GM23248 (cell line): ENCODE measurements around the gene TIGIT. TPM values are rescaled to one million over a fixed set of nuclear protein-coding genes. Genes with fewer than 3 reads are reported as not detected.
A peak's percentile ranks its signal among the peaks of the same experiment; 100 is the strongest.

Source experiments
- DNase-seq: peaks from one replicate; pipeline ENCODE4 v3.0.0-alpha.2; 2015
- H2AFZ ChIP-seq: fragments of 200-600 bp; sonication (generic); 2 replicates; pipeline ENCODE4 v1.6.1; 2016; ENCODE audit warnings: antibody characterized with exemption
- H3F3A ChIP-seq: fragments of 200-600 bp; sonication (generic); 2 replicates; pipeline ENCODE4 v1.6.1; 2016; ENCODE audit warnings: mild to moderate bottlenecking, antibody characterized with exemption, mixed run types; ENCODE audit not compliant: insufficient read depth
- H3K27ac ChIP-seq: fragments of 200-600 bp; sonication (generic); 2 replicates; pipeline ENCODE4 v1.5.1; 2016; ENCODE audit warnings: mild to moderate bottlenecking
- H3K27me3 ChIP-seq: fragments of 200-600 bp; sonication (generic); replicated peaks from 2 replicates; pipeline ENCODE4 v1.6.1; 2016; ENCODE audit warnings: mild to moderate bottlenecking; ENCODE audit not compliant: insufficient read depth
- H3K36me3 ChIP-seq: fragments of 200-600 bp; sonication (generic); 2 replicates; pipeline ENCODE4 v1.6.1; 2016; ENCODE audit warnings: low read depth, mild to moderate bottlenecking
- H3K4me1 ChIP-seq: fragments of 200-600 bp; sonication (generic); 2 replicates; pipeline ENCODE4 v1.6.1; 2016; ENCODE audit warnings: mild to moderate bottlenecking; ENCODE audit not compliant: insufficient read depth
- H3K4me2 ChIP-seq: fragments of 200-600 bp; sonication (generic); one replicate; pipeline ENCODE4 v1.6.1; 2016; ENCODE audit warnings: mild to moderate bottlenecking; ENCODE audit not compliant: unreplicated experiment
- H3K4me3 ChIP-seq: fragments of 200-600 bp; sonication (generic); 2 replicates; pipeline ENCODE4 v1.5.1; 2016; ENCODE audit warnings: mild to moderate bottlenecking
- H3K79me2 ChIP-seq: fragments of 200-600 bp; sonication (generic); 2 replicates; pipeline ENCODE4 v1.6.1; 2016; ENCODE audit warnings: mild to moderate bottlenecking; ENCODE audit not compliant: insufficient read depth
- H3K9ac ChIP-seq: fragments of 200-600 bp; sonication (generic); 2 replicates; pipeline ENCODE4 v1.6.1; 2016; ENCODE audit warnings: mild to moderate bottlenecking
- H3K9me2 ChIP-seq: fragments of 200-600 bp; sonication (generic); 2 replicates; pipeline ENCODE4 v1.6.1; 2016; ENCODE audit warnings: mixed run types, mild to moderate bottlenecking, moderate library complexity; ENCODE audit not compliant: insufficient read depth
- H3K9me3 ChIP-seq: fragments of 200-600 bp; sonication (generic); one replicate; pipeline ENCODE4 v1.6.1; 2017; ENCODE audit warnings: low read depth
- H4K20me1 ChIP-seq: fragments of 200-600 bp; sonication (generic); 2 replicates; pipeline ENCODE4 v1.6.0; 2016; ENCODE audit not compliant: insufficient read depth
- EZH2 ChIP-seq: fragments of 200-600 bp; sonication (generic); IDR thresholded peaks from 2 replicates; pipeline ENCODE4 v1.6.1; 2018; ENCODE audit warnings: antibody characterized with exemption, mild to moderate bottlenecking; ENCODE audit not compliant: insufficient read depth, poor library complexity, severe bottlenecking
- EZH2phosphoT487 ChIP-seq: fragments of 200-600 bp; sonication (generic); IDR thresholded peaks from 2 replicates; pipeline ENCODE4 v1.6.1; 2018; ENCODE audit warnings: antibody characterized with exemption, moderate library complexity, mild to moderate bottlenecking, low read depth; ENCODE audit not compliant: insufficient read depth
- WGBS, 2 experiments: methylation state at CpG; one replicate each; pipeline ENCODE4 v1.1.6; 2015 to 2017; ENCODE audit warnings: low lambda C conversion rate in 2 of 2, low coverage in 1 of 2; ENCODE audit errors: missing lambda C conversion rate in 2 of 2; 5-methylcytosine and 5-hydroxymethylcytosine counted together
- in situ Hi-C: fragments of 300-500 bp; cut with MboI; formaldehyde crosslinking; loops from 2 replicates; pipeline ENCODE4 v1.15.0; 2020
- polyA plus RNA-seq: library from polyadenylated mRNA; unstranded; fragments of >200 nt; fragmentation: Nextera tagmentation; extraction: Ambion mirVana; gene quantifications from 2 replicates; pipeline ENCODE4 v1.2.1, GENCODE V29; 2016
- total RNA-seq: library from RNA; depleted of rRNA; stranded (reverse); fragments of >200 nt; shearing (Covaris generic); gene quantifications from 2 replicates; pipeline ENCODE4 v1.2.3, GENCODE V29; 2014

The TIGIT gene
- total and polyA plus RNA-seq, 2 experiments from 2014 or later = not detected

DNA sequence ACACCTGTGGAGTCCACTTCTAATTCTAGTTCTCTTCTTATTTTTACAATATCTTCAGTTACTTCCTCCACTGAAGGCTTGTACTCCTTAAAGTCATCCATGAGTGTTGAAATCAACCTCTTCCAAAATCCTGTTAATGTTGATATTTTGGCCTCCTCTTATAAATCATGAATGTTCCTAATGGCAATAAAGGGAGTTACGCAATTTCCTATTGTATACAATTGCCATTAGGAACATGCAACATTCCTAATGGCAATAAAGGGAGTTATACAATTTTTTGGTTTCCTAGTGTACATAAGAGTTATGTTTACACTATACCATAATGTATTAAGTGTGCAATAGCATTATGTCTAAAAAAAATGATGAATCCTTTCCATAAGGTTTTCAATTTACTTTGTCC, 9.2 kb upstream of the TIGIT start:
- Histone ChIP-seq H3F3A (no peaks in the 10 kb centered on the region), H3K4me2 (no peak overlapping the region), H3K27ac (no peak overlapping the region), H3K9ac (no peak overlapping the region), H3K27me3 (no peaks in the 10 kb centered on the region), H3K79me2 (no peaks in the 10 kb centered on the region), H3K9me2 (no peaks in the 10 kb centered on the region), H3K4me3 (no peak overlapping the region), H3K36me3 (no peaks in the 10 kb centered on the region), H4K20me1 (no peaks in the 10 kb centered on the region), H2AFZ (no peak overlapping the region), H3K4me1 (no peaks in the 10 kb centered on the region), H3K9me3 (no peaks in the 10 kb centered on the region)
- WGBS, 2 experiments = 72 to 82% methylated on average over 1 of the region's 1 CpG
- DNase-seq = no peak
- TF ChIP-seq EZH2phosphoT487 (no peak), EZH2 (no peak)
- in situ Hi-C loops = no loop called here

DNA sequence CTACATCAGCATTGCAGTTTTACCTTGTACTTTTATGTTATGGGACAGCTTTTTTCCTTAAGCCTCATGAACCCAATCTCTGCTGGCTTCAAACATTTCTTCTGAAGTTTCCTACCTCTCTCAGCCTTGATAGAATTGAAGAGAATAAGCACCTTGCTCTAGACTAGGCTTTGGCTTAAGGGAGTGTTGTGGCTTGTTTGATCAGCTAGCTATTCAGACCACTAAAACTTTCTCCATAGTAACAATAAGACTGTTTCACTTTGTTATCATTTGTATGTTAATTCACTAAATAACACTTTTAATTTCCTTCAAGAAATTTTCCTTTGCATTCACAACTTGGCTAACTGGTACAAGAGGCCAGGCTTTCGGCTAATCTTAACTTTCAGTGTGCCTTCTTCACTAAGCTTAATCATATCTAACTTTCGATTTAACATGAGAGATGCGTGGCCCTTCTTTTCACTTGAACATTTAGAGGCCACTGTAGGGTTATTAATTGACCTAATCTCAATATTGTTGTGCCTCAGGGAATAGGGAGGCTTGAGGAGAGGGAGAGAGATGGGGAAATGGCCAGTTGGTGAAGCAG, 8.1 kb upstream of the TIGIT start:
- Histone ChIP-seq H3K9me2 (no peaks in the 10 kb centered on the region), H3K9ac (no peak overlapping the region), H3F3A (no peaks in the 10 kb centered on the region), H3K79me2 (no peaks in the 10 kb centered on the region), H3K27me3 (no peaks in the 10 kb centered on the region), H3K9me3 (no peaks in the 10 kb centered on the region), H3K4me1 (no peaks in the 10 kb centered on the region), H4K20me1 (no peaks in the 10 kb centered on the region), H3K36me3 (no peaks in the 10 kb centered on the region), H3K4me2 (no peak overlapping the region), H3K4me3 (no peak overlapping the region), H2AFZ (no peak overlapping the region), H3K27ac (no peak overlapping the region)
- DNase-seq = no peak
- in situ Hi-C loops = no loop called here
- TF ChIP-seq EZH2 (no peak), EZH2phosphoT487 (no peak)
- 81 to 87% methylated on average over 3 of the region's 3 CpGs for WGBS, 2 experiments

DNA sequence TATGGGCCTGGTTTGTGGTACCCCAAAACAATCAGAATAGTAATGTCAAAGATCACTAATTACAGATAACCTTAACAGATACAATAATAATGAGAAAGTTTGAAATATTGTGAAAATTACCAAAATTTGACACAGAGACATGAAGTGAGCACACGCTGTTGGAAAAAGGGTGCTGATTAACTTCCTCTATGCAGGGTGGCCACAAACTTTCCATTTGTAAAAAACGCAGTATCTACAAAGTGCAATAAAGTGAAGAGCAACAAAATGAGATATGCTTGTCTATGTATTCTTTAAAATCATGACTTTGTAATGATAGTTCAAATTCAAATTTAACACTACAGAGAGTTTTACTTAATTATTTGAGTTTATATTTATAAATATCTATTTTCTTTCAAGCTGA, 7.6 kb upstream of the TIGIT start:
- no peak overlapping the region for H3K9ac ChIP-seq
- no peaks in the 10 kb centered on the region for H3K4me1 ChIP-seq
- H3K4me2 ChIP-seq = no peak overlapping the region
- no peak overlapping the region for H2AFZ ChIP-seq
- no peaks in the 10 kb centered on the region for H3K79me2 ChIP-seq
- H3K27me3 ChIP-seq = no peaks in the 10 kb centered on the region
- no peak for DNase-seq
- H3K4me3 ChIP-seq = no peak overlapping the region
- H4K20me1 ChIP-seq = no peaks in the 10 kb centered on the region
- no peak overlapping the region for H3K27ac ChIP-seq
- H3F3A ChIP-seq = no peaks in the 10 kb centered on the region
- H3K9me3 ChIP-seq = no peaks in the 10 kb centered on the region
- 82 to 84% methylated on average over 2 of the region's 2 CpGs for WGBS, 2 experiments
- in situ Hi-C loops = no loop called here
- TF ChIP-seq EZH2 (no peak), EZH2phosphoT487 (no peak)
- H3K9me2 ChIP-seq = no peaks in the 10 kb centered on the region
- no peaks in the 10 kb centered on the region for H3K36me3 ChIP-seq

DNA sequence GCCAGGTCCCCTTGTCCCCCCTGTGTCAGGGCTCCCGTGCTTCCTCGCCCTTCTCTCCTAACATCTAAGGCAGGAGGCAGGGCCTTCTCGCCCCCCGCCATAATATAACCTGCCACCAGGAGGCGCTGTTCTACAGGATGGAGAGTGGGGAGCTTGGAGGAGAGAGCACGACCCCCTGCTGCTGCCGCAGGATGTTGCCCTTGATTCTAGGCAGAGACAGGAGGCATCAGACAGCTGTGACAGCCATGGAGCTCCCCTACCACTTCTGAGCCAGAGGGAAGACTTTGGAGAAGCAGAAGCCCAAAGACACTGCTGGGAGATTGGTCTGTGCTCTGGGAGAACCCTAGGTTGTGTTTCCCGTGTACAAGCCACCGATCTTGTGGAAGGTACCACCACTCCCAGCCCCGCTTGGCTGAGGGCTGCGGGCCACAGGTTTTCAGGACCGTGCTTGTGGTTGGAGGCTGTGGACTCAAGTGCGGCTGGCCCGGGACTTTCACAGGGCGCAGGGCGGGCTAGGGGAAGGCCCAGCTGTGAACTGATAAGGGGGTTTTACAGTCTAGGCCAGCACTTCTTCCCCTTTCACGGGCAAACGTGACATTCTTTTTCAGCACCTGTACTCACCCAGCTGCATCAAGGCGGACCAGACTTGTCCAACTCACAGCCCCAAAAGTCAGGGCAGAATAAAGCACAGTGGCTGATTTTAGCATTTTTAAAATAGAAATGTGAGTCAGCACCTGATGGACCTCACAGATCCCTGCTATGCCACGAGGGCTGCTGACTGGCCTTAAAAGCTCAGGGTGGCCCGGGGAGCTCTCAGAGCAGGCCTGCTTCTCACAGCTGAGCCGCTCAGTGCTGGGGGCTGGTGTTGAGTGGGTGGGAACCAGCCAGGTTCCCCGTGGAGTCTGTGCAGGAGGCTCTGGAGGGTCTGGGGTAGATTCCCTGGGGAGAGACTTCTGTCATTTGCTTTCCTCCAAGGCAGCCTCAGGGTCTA, 2.6 kb upstream of the TIGIT start:
- no peaks in the 10 kb centered on the region for H3K9me2 ChIP-seq
- H3K27me3 ChIP-seq = no peaks in the 10 kb centered on the region
- H3K4me2 ChIP-seq = no peak overlapping the region
- H3K9ac ChIP-seq = no peak overlapping the region
- no peaks in the 10 kb centered on the region for H3K9me3 ChIP-seq
- H3K79me2 ChIP-seq = no peaks in the 10 kb centered on the region
- H3K4me1 ChIP-seq = no peaks in the 10 kb centered on the region
- no peak overlapping the region for H3K4me3 ChIP-seq
- no peak overlapping the region for H2AFZ ChIP-seq
- TF ChIP-seq EZH2 (no peak), EZH2phosphoT487 (no peak)
- H3K27ac ChIP-seq = no peak overlapping the region
- no peaks in the 10 kb centered on the region for H4K20me1 ChIP-seq
- peak; percentile 39 for DNase-seq
- WGBS, 2 experiments = 50% methylated on average over 23 of the region's 23 CpGs
- H3K36me3 ChIP-seq = no peaks in the 10 kb centered on the region
- in situ Hi-C loops = no loop called here
- no peaks in the 10 kb centered on the region for H3F3A ChIP-seq
